Esophagus muscularis mucosa (tissue), 3 donors: ENCODE measurements around the gene DNAJC15.

ENCODE experiments used
- CTCF ChIP-seq, 3 experiments: fragments of 200-600 bp in 2 of 3; fragments of 450-650 bp in 1 of 3; sonication (generic) in 2 of 3; IDR thresholded peaks; one replicate each; pipeline ENCODE4 v1.5.1; 2017 to 2019; ENCODE audit warnings: antibody characterized with exemption in 3 of 3, mild to moderate bottlenecking in 2 of 3, moderate library complexity in 1 of 3
- EP300 ChIP-seq: sonication (generic); formaldehyde crosslinking; IDR thresholded peaks from one replicate; pipeline ENCODE4 v1.6.1; 2017; ENCODE audit warnings: antibody characterized with exemption

- TF ChIP-seq EP300 (no peak), CTCF (IDR thresholded peaks at IDR 0.05) (no peak)
Measured at GRCh38 chr13:43122791-43123190, 99.4 kb downstream of the DNAJC15 start.
